HG03520 (cell line): ENCODE data around the gene EIF4E2.

Experiments
- ATAC-seq: cut with Tn5 transposase; IDR thresholded peaks from one replicate; pipeline ENCODE4 v1.9.1; 2021; ENCODE audit warnings: mild to moderate bottlenecking, moderate library complexity; ENCODE audit not compliant: unreplicated experiment

The EIF4E2 gene

GRCh38 chr2:232550354-232551249 is at the start of gene EIF4E2, which contains the start of gene TIGD1:
Gene EIF4E2 (plus strand): TSS chr2:232550689. CDS start chr2:232550725, 36 bp downstream.
Gene TIGD1 (minus strand): TSS chr2:232550557. CDS start chr2:232549882, 675 bp downstream.
- ATAC-seq = peak; percentile 93

GRCh38 chr2:232501331-232501771 is 49.1 kb upstream of the EIF4E2 start:
- no peak for ATAC-seq

- no peak for ATAC-seq
These were observed 48.6 kb upstream of the EIF4E2 start for GRCh38 chr2:232501794-232502390.

GRCh38 chr2:232502511-232502910 is 48.0 kb upstream of the EIF4E2 start:
- no peak for ATAC-seq

GRCh38 chr2:232502911-232503808 is 47.3 kb upstream of the EIF4E2 start:
- ATAC-seq = no peak

GRCh38 chr2:232503809-232504323 is 46.6 kb upstream of the EIF4E2 start:
- ATAC-seq = no peak

- no peak for ATAC-seq
These were observed 46.1 kb upstream of the EIF4E2 start for GRCh38 chr2:232504438-232504837.

GRCh38 chr2:232505856-232506255 is 44.6 kb upstream of the EIF4E2 start:
- no peak for ATAC-seq

- ATAC-seq = no peak
These were observed 43.8 kb upstream of the EIF4E2 start for GRCh38 chr2:232506709-232507108.

GRCh38 chr2:232508251-232508650 is 42.2 kb upstream of the EIF4E2 start:
- no peak for ATAC-seq

GRCh38 chr2:232511336-232511890 is 39.1 kb upstream of the EIF4E2 start:
- no peak for ATAC-seq

GRCh38 chr2:232512602-232513001 is 37.9 kb upstream of the EIF4E2 start:
- ATAC-seq = no peak

GRCh38 chr2:232513353-232513752 is 37.1 kb upstream of the EIF4E2 start:
- ATAC-seq = no peak

- ATAC-seq = no peak
These were observed 34.9 kb upstream of the EIF4E2 start for GRCh38 chr2:232515639-232516038.

- no peak for ATAC-seq
These were observed 33.9 kb upstream of the EIF4E2 start for GRCh38 chr2:232516551-232516950.

- no peak for ATAC-seq
These were observed 31.6 kb upstream of the EIF4E2 start for GRCh38 chr2:232518844-232519243.

- no peak for ATAC-seq
These were observed 30.7 kb upstream of the EIF4E2 start, which contains the start of gene PRSS56 for GRCh38 chr2:232519581-232520438. Gene PRSS56 (plus strand): TSS chr2:232520388. CDS start chr2:232520599, 211 bp downstream.

- no peak for ATAC-seq
These were observed 30.0 kb upstream of the EIF4E2 start for GRCh38 chr2:232520489-232520888.

GRCh38 chr2:232521098-232521497 is 29.4 kb upstream of the EIF4E2 start:
- ATAC-seq = no peak
